NCI-H1048 (cell line): ENCODE measurements around the gene SLC12A4.

Experiments used
- DNase-seq: peaks from one replicate; lab custom pipeline; 2025; lab: John Stamatoyannopoulos, UW

SLC12A4 gene

DNA sequence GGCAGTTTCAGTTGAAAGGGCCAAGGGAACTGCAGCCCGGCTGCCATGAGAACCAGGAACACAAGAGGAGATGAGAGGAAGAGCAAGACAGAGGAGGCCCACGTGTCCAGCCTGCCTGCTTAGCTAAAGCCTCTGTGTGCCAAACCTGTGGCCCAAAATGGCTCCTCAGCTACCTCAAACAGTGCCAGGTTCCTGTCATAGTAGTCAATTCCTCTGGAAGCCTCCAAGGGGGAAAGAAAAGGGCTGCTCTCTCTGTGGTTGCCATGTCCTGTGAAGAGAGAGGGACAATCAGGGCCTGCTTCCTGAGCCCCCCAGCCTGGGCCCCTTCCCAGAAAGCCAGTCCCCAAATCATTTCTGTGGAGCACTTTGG, 5.2 kb downstream of the SLC12A4 start:
- DNase-seq, result no peak

DNA sequence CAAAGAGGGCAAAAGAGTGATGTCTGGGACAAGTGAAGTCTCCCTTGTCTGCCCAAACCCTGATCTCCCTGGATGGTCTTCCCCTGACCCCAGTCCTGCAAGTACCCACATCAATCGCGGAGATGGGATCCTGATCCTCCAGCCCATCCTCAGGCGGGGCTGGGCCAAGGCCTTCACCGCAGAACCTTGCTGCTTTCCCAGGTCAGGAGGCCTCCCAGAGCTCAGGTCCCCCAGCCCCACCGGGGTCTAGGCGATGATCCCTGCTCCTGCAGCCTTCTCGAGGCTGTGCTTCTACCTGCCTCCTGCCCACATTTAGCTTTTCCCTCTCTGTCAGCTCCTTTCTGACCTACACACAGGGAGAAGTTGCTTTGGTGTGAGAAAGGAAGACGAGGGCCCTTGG, 6.3 kb downstream of the SLC12A4 start:
- DNase-seq, result no peak

DNA sequence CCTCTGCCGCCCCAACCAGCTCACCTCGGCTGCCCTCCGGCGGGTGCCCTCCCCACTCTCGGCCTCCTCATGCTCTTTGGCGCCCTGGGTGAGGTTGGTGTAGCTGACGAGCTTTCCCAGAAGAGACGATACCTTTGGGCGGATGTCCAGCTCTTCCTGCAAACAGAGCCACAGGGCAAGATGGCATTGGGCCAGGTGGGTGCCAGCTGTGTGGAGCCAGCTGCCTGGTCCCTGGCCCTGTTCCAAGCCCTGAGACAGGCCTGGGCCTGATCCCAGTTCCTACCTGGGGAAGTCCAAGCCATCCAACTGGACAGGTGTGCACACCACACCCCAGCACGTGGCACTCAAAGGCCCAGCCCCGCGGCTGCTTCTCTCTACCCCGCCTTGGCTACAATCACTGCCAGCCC, 6.9 kb downstream of the SLC12A4 start:
- no peak for DNase-seq

DNA sequence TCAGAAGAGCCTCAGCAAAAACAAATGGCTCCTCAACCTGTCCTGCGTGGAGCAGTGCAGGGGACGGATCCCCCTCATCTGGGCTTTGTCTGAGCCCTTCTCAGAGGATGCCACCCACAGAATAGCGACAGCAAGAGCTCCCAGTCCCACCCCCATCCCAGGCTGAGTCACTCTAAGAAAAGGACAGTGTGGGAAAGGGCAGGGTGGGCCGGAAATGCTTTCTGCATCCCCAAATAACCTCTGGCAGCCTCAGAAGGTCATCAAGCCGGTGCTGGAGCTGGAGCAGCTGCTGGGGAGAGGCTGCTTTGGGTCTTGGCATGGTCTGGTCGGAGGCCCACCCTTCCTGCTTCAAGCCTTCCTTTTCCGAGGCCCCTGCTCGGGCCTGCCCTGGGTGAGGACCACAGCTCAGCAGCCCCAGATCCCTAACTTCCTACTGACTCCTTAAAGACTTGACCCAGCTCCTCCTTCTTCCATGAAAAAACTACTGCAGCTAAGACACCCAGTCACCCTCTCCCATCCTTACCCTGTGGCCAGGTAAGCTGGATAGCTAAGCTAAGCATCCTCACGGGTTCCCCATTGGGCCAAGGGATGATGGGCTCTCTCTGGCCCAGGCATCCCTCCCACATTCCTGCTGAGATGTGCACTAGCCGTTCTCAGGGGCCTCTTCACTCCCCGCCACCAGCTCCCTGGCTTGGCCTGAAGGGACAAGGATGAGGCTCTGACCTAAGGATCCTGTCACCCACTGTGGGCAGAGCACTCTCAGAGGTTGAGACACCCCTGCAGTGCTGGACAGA, 8.7 kb downstream of the SLC12A4 start:
- DNase-seq, result no peak

GRCh38 chr16:67957622-67958021, 10.8 kb downstream of the SLC12A4 start:
- no peak for DNase-seq

GRCh38 chr16:67954421-67955196, 13.8 kb downstream of the SLC12A4 start:
- DNase-seq, result no peak

DNA sequence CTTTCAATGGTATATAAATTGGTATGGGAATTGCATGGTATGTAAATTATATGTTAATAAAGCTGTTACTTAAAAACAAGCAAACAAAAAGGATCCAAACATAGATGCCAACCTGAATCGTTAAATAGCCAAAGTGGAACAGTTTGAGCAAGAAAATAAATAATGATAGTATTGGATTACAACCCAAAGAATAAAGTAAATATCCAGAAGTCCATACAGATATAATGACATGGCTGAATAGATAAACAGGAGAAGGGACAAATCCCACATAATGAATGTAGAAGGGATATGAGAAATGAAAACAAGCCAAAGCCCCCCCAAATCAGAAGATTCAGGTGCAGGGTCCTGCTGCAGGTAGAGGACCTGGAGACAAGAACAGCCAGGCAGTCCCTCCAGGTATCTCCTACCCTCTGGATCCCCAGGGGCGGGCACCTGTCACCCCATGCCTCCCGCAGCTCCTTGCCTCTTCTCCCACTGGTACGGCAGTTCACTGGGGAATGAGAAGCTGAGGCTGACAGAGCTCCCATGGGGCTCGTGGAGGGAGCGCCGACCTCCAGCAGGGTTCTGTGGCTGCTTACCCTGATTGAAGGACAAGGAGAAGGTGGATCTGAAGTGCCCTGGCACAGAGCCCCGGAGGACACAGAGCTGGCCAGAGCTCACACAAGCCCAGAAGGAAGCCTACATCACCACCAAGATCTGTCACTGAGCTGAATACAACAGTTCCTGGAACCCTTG, 14.6 kb downstream of the SLC12A4 start:
- DNase-seq, result no peak

DNA sequence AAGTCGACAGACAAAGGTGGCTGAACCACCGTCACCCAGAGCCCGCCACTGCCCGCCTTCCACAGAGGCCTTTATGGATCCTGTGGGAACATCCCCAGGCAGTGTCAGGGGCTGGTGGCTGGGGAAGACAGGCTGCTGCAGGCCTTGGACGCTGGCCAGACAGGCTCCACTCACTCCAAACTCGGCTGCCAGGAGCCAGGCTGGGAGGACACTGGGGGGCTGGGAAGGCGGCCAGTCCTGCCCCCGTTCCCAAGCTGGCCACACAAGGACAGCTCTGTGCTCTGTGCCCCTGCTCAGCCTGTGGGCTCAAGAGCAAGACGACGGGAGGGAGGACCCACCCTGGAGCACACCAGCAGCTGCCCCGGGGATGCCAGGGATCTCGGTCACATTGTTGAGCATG, 17.0 kb downstream of the SLC12A4 start:
- DNase-seq, result no peak

DNA sequence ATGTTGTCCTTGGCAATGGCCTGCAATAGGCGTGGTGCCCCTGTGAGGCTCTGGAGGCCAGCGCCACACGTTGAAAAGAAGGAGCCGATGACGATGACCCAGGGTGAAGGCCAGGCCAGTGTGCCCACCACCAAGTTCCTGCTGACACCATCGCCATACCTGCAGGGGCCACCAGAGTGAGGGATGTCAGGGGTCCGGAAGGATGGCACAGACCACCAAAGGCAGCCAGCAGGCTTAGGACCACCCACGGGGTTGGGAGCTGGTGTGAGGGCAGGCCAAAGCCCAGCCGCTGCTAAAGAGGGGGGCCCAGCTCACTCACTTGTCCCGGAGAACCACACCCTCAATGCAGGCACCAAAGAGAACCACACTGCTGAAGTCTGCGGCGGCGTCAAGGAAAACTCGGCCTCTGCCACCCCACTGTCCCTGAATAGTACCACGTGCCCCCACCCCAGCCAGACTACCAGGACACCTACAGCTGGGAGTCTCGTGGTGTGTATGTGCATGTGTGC, 18.0 kb downstream of the SLC12A4 start:
- no peak for DNase-seq

DNA sequence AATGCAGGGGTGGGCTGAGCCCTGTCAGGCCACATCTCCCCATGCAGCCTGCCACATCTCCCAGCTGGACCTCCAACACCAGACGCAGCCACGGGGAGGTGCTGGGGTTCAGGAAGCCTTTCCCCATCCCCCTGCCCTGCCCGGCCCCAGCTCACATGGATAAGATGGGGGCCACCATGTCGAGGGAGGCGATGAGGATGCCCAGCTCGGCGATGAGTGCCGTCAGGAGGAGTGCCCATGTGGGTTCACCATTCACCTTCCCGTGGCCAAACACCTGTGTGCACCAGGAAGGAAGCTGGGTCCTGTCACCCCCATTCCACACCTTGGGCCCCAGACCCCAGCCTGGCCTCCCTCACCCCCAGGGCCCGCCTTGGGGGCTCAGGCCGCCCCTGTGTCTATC, 18.8 kb downstream of the SLC12A4 start:
- no peak for DNase-seq

DNA sequence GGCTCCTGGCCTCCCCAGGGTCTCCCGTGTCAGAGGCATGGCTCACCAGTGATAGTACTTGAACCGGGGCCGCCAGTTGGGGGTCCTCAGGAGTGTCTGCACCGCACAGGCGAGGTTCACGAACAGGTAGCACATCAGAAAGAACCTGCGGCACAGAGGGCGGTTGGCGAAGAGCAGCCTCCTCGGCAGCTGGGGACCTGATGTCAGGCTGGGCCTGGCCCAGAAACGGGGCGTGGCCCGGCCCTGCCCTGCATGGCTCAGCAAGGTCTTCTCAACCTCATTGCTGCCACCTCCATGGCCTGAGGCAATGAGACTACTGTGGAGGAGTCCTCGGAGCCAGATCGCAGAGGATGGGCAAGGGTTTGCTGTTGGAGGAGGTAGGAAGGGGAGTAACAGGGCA, 20.4 kb downstream of the SLC12A4 start:
- DNase-seq, result no peak

DNA sequence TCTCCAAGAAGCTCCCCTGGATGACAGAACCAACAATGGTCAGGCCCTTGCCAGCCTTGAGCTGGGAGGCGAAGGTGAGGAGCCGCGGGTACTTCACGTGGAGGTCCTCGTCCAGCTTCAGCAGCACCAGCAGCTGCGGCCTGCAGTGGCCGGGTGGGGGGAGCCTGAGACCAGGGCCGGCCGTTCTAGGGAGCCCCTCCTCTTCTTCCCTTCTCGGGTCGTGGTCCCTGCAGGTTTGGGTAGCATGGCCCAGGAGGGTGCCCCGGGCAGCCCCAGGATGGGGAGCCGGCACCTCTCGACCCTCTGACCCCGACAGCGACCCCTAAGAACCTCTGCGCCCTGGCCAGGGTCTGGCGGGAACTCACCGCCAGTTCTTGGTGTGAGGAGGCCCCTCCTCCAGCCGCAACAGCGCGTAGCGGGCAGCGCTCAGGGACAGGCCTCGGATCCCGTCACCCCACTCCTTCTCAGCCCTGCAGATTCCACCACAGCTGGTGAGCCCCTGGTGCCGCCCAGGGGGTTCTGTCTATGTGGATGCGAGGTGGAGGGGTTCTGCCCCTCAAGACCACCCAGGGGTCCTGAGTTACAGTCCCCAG, 21.4 kb downstream of the SLC12A4 start:
- DNase-seq, result no peak

GRCh38 chr16:67946128-67946569, 22.3 kb downstream of the SLC12A4 start:
- DNase-seq, result no peak

- no peak for DNase-seq
Observed at GRCh38 chr16:67945392-67945933, 23.0 kb downstream of the SLC12A4 start.

- DNase-seq, result no peak
Observed at GRCh38 chr16:67944690-67945391, 23.6 kb downstream of the SLC12A4 start.

DNA sequence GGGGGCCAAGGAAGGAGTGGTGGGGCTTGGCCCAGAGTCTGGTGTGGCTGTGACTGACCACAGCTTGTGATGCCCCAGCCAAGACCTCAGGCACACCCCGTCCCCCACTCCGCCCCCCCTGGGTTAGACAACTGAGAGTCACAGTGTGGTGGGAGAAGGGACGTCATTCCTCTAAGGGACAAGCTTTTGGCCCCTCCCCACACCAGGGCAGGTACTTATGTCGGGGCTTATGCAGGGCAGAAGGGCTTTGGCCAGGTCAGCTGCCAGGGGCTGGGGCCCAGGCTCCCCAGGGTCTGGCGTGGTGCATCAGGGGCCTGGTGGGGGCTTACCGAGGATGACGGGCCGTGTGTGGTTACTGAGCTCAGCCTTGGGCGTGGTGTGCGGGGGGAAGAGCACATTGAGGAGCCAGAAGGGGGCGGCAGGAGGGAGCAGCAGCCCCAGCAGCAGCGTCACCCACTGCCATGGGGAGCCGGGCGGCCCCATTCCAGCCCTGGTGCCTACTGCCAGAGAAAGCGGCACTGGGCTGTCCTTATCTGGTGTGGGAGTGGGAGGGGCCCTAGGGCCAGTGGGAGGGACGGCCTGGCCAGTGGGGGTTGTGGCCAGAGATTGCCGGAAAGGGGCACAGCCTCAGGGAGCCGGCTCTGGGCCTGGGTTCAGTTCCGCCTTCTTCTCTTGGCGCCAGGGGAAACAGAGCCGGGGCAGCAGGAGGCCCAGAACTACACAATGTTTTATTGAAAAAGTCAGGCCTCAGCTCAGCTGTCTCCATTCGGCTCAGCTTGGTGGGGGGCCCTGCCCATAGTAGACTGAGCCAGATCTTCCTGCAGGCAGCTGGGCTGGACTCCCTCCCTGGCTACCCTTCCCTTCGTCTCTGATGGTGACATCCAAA, 24.6 kb downstream of the SLC12A4 start, which contains the start of gene LCAT:
LCAT (minus strand) TSS at position 502 of the 886 bp plus-strand sequence; CDS start at position 483, 19 bp downstream.
- DNase-seq, result no peak

DNA sequence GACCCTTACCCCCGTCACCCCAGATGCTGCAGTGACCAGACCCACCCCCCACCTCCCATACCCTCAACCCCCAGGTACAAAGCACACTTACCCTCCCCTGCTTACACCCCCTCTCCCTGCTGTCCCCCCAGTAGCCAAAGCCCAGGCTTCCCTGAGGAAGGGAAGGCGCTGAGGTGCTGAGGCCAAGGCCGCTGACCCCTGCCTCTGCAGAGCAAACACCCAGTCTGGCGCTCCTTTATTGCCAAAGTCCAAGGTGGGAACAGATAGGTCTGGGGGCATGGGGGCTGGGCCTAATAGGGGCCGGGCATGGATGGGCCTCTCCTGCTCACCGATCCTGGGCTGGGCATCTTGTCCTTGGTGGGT, 25.2 kb downstream of the SLC12A4 start:
- no peak for DNase-seq

GRCh38 chr16:67942510-67943255, 25.8 kb downstream of the SLC12A4 start:
- no peak for DNase-seq

DNA sequence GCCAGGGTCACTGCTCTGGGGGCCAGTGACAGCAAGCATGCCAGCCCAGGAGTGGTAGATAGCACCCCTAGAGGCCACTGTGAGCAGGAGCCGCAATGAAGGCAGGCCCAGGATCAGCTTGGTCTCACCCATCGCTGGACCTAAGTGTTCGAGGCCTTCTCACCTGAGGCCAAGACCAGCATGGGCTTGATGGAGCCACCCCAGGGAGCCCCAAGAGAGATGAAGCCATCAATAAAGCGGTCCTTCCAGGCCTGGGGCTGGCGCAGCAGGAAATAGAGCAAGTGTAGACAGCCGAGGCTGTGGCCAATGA, 26.3 kb downstream of the SLC12A4 start:
- no peak for DNase-seq
